ENCODE results near the gene CFAP53.

- TF ChIP-seq CTCF (IDR thresholded peaks at IDR 0.05) (no peak), SMC3 (IDR thresholded peaks at IDR 0.05; ENCODE audit: low read depth, low read length) (no peak), POLR2AphosphoS5 (IDR thresholded peaks at IDR 0.05; ENCODE audit: low read depth, low read length) (no peak)
Observed at GRCh38 chr18:50274044-50274442, 7.7 kb upstream of the CFAP53 start.
